Kidney (tissue), 14 donors: ENCODE measurements around the gene OR2A12. TPM values are rescaled to one million over a fixed set of nuclear protein-coding genes. Genes with fewer than 3 reads are reported as not detected.

ENCODE experiments used
- DNase-seq, 5 donors: peaks; one replicate each; pipeline ENCODE4 v3.0.0-alpha.2; 2013 to 2020
- FAIRE-seq: peaks from 2 replicates; lab custom pipeline; 2012; peaks lifted over from hg19 to GRCh38; lab: Jason Lieb, UNC
- H3K27ac ChIP-seq, 2 donors: one replicate each; pipeline ENCODE4 v1.7.0; 2013; ENCODE audit warnings: low read depth in 2 of 2, low read length in 2 of 2, inconsistent platforms in 1 of 2
- H3K27me3 ChIP-seq: one replicate; pipeline ENCODE4 v1.7.1; 2013; ENCODE audit warnings: low read length, inconsistent platforms; ENCODE audit not compliant: control insufficient read depth, insufficient read depth
- H3K36me3 ChIP-seq, 3 donors: one replicate each; pipeline versions ENCODE4 v1.7.0 to v1.7.1; 2013; ENCODE audit warnings: low read length in 3 of 3, control low read depth in 1 of 3, inconsistent platforms in 1 of 3; ENCODE audit not compliant: insufficient read depth in 3 of 3, control insufficient read depth in 2 of 3
- H3K4me1 ChIP-seq, 3 donors: one replicate each; pipeline versions ENCODE4 v1.7.0 to v1.7.1; 2013; ENCODE audit warnings: low read length in 3 of 3, inconsistent platforms in 1 of 3, low read depth in 1 of 3; ENCODE audit not compliant: control insufficient read depth in 2 of 3, insufficient read depth in 2 of 3
- H3K4me3 ChIP-seq, 3 donors: one replicate each; pipeline versions ENCODE4 v1.7.0 to v1.8.1; 2013; ENCODE audit warnings: low read length in 3 of 3, control low read depth in 1 of 3, inconsistent platforms in 1 of 3
- H3K9ac ChIP-seq, 3 donors: one replicate each; pipeline versions ENCODE4 v1.7.0 to v1.7.1; 2013; ENCODE audit warnings: low read length in 3 of 3, control low read depth in 1 of 3, inconsistent platforms in 1 of 3
- H3K9me3 ChIP-seq, 3 donors: one replicate each; pipeline versions ENCODE4 v1.7.0 to v1.7.1; 2013; ENCODE audit warnings: low read length in 3 of 3, control low read depth in 1 of 3, inconsistent platforms in 1 of 3; ENCODE audit not compliant: control insufficient read depth in 2 of 3, insufficient read depth in 1 of 3
- intact Hi-C: fragments of 100-400 bp; cut with DNase I; formaldehyde crosslinking; loops from one replicate; pipeline ENCODE4 v1.11.1; 2022
- polyA plus RNA-seq: library from polyadenylated mRNA; stranded (reverse); fragments of 350-450 nt; fragmentation: Illumina TruSeq; extraction: RNeasy Lipid Tissue Mini Kit (QIAGEN cat#74804); gene quantifications from one replicate; pipeline ENCODE4 v1.2.3, GENCODE V29; 2014; ENCODE audit warnings: low read depth, low replicate concordance; ENCODE audit not compliant: insufficient read depth
- total RNA-seq: library from RNA; stranded (reverse); fragmentation: NEBNext Ultra II Directional; extraction: Animal tissue kit (Norgen Biotek cat#: 25700); gene quantifications from one replicate; pipeline ENCODE4 v1.2.1, GENCODE V29; 2021
- TF ChIP-seq, protein P1 (sequence below): IDR thresholded peaks from 3 replicates; pipeline ENCODE4 v1.5.1; 2012; ENCODE audit warnings: mild to moderate bottlenecking, moderate library complexity, borderline replicate concordance; ENCODE audit not compliant: insufficient read depth; ENCODE audit errors: extremely low read depth
- donor health status: control.
- donor health status: control.
- donor health status: control.
- donor health status: control.
- donor health status: control.
- donor health status: DM: yes; HTN: yes; CAD: no.
- donor health status: Normal renal cell carcinoma (clear cell type).

OR2A12 gene
- total and polyA plus RNA-seq, 2 donors from 2014 or later: not detected

- Histone ChIP-seq H3K36me3 (no peaks in the 10 kb centered on the region), H3K9me3 (no peaks in the 10 kb centered on the region), H3K27me3 (no peaks in the 10 kb centered on the region), H3K4me3 (no peak overlapping the region), H3K9ac (no peak overlapping the region), H3K27ac (no peak overlapping the region), H3K4me1 (no peaks in the 10 kb centered on the region)
- TF ChIP-seq, protein P1, sequence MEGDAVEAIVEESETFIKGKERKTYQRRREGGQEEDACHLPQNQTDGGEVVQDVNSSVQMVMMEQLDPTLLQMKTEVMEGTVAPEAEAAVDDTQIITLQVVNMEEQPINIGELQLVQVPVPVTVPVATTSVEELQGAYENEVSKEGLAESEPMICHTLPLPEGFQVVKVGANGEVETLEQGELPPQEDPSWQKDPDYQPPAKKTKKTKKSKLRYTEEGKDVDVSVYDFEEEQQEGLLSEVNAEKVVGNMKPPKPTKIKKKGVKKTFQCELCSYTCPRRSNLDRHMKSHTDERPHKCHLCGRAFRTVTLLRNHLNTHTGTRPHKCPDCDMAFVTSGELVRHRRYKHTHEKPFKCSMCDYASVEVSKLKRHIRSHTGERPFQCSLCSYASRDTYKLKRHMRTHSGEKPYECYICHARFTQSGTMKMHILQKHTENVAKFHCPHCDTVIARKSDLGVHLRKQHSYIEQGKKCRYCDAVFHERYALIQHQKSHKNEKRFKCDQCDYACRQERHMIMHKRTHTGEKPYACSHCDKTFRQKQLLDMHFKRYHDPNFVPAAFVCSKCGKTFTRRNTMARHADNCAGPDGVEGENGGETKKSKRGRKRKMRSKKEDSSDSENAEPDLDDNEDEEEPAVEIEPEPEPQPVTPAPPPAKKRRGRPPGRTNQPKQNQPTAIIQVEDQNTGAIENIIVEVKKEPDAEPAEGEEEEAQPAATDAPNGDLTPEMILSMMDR: no peak
- FAIRE-seq (no peak), DNase-seq (no peak)
- intact Hi-C loops: no loop called here
Observed at GRCh38 chr7:144137501-144137900, 51.4 kb downstream of the OR2A12 start.

DNA sequence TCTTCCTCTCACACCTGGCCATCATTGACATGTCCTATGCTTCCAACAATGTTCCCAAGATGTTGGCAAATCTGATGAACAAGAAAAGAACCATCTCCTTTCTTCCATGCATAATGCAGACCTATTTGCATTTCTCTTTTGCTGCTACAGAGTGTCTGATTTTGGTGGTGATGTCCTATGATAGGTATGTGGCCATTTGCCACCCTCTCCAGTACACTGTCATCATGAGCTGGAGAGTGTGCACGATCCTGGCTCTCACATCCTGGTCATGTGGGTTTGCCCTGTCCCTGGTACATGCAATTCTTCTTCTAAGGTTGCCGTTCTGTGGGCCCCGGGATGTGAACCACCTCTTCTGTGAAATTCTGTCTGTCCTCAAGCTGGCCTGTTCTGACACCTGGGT lies 56.1 kb downstream of the OR2A12 start:
- no peaks in the 10 kb centered on the region for H3K9me3 ChIP-seq
- no peaks in the 10 kb centered on the region for H3K4me1 ChIP-seq
- TF ChIP-seq, protein P1: no peak

DNA sequence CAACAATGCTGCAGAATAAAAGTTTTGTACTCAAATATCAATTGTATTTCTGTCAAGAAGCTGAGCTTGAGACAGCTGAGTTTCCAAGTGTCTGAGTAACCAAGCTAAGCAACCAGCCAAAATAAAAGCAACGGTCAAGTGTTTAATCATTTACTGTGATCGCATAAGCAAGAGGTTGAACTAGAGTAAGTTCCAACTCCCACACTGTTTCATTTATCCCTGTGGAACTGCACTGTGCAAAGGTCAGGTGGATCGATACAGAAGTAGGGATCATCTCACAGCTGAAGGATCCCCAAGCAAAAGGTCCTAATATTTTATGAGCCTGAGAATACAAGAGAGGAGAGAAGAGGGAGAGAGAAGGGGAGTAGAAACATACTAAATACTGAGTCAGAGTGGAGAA lies 58.3 kb downstream of the OR2A12 start:
- intact Hi-C loops: no loop called here
- TF ChIP-seq, protein P1: no peak

More for the DNA sequence above, 56.1 kb downstream of the OR2A12 start:
- no peaks in the 10 kb centered on the region for H3K36me3 ChIP-seq
- DNase-seq: no peak
- no peak for FAIRE-seq
- no peaks in the 10 kb centered on the region for H3K27me3 ChIP-seq
- no peak overlapping the region for H3K4me3 ChIP-seq
- intact Hi-C loops: no loop called here
- H3K9ac ChIP-seq: no peak overlapping the region
- no peak overlapping the region for H3K27ac ChIP-seq

More for the DNA sequence above, 58.3 kb downstream of the OR2A12 start:
- Histone ChIP-seq H3K4me1 (no peaks in the 10 kb centered on the region), H3K4me3 (no peak overlapping the region), H3K36me3 (no peaks in the 10 kb centered on the region), H3K27ac (no peak overlapping the region), H3K27me3 (no peaks in the 10 kb centered on the region), H3K9me3 (peaks cover 0 to 12% (median 6%) of the 10 kb centered on the region in 3 donors), H3K9ac (no peak overlapping the region)
- no peak for DNase-seq
- FAIRE-seq: no peak
